Psoas muscle (tissue), 8 donors: Measurements from ENCODE around the gene NR2F1-AS1. TPM values are rescaled to one million over a fixed set of nuclear protein-coding genes. Genes with fewer than 3 reads are reported as not detected.

ENCODE experiments used
- ATAC-seq, 4 donors: fragments of 200-7000 bp; cut with Tn5 transposase; one replicate each; pipeline ENCODE4 v1.9.1; 2020; ENCODE audit warnings: moderate library complexity in 3 of 4, mild to moderate bottlenecking in 2 of 4
- DNase-seq, 2 donors: peaks; one replicate each; pipeline ENCODE4 v3.0.0-alpha.2; 2020
- H3K27ac ChIP-seq: fragments of 200-600 bp; one replicate; pipeline ENCODE4 v1.8.0; 2022
- H3K27me3 ChIP-seq, 3 donors: fragments of 200-600 bp in 1 of 3; one replicate each; pipeline versions ENCODE4 v1.6.1 to v1.8.0; 2013 to 2022; ENCODE audit warnings: low read length in 2 of 3, mild to moderate bottlenecking in 2 of 3, moderate library complexity in 1 of 3; ENCODE audit not compliant: insufficient read depth in 3 of 3
- H3K36me3 ChIP-seq, 2 donors: fragments of 200-600 bp in 1 of 2; one replicate each; pipeline versions ENCODE4 v1.6.1 to v1.8.0; 2013 to 2022; ENCODE audit warnings: low read depth in 1 of 2, mild to moderate bottlenecking in 1 of 2, moderate library complexity in 1 of 2; ENCODE audit not compliant: insufficient read depth in 1 of 2
- H3K4me1 ChIP-seq: fragments of 200-600 bp; one replicate; pipeline ENCODE4 v1.8.0; 2022
- H3K4me3 ChIP-seq: fragments of 200-600 bp; one replicate; pipeline ENCODE4 v1.8.0; 2022; ENCODE audit warnings: mild to moderate bottlenecking
- H3K9me3 ChIP-seq: fragments of 200-600 bp; one replicate; pipeline ENCODE4 v1.8.0; 2022
- WGBS, 3 donors: extraction: QIAGEN DNeasy Blood & Tissue Kit; methylation state at CpG; one replicate each; pipeline versions ENCODE4 v1.1.6 to v1.1.7; 2013; 5-methylcytosine and 5-hydroxymethylcytosine counted together
- intact Hi-C, 2 donors: fragments of 100-400 bp; cut with DNase I; formaldehyde crosslinking; loops; one replicate each; pipeline versions ENCODE4 v1.11.0 to v1.14.2; 2022
- polyA plus RNA-seq, 3 donors: library from polyadenylated mRNA; stranded (reverse); fragments of 200-250 nt; gene quantifications; one replicate each; pipeline ENCODE4 v1.2.3, GENCODE V29; 2013
- total RNA-seq, 4 donors: library from RNA; stranded (reverse); fragmentation: NEBNext Ultra II Directional in 2 of 4; extraction: Animal tissue kit (Norgen Biotek cat#: 25700) in 2 of 4; gene quantifications; one replicate each; pipeline versions ENCODE4 v1.2.1 to v1.2.4, GENCODE V29; 2021 to 2023
- TF ChIP-seq, protein P1 (sequence below): fragments of 200-600 bp; IDR thresholded peaks from one replicate; pipeline ENCODE4 v1.8.0; 2022; ENCODE audit warnings: antibody characterized with exemption
- donor health status: healthy with polysubstance abuse.
- donor health status: DM: no; HTN: no; CAD: no; lungs with moderate emphysema.
- donor health status: Bipolar disorder and iron deficiency.
- donor health status: healthy.
- donor health status: DM: yes; HTN: yes; CAD: no.
- donor health status: DM: no; HTN: no; CAD: no.
- donor health status: DM: no; HTN: no; CAD: no.
- donor health status: DM: yes; HTN: yes; CAD: no.

Gene NR2F1-AS1
- total and polyA plus RNA-seq, 7 donors, result 0.13 to 1.5 (median 0.42) TPM

DNA sequence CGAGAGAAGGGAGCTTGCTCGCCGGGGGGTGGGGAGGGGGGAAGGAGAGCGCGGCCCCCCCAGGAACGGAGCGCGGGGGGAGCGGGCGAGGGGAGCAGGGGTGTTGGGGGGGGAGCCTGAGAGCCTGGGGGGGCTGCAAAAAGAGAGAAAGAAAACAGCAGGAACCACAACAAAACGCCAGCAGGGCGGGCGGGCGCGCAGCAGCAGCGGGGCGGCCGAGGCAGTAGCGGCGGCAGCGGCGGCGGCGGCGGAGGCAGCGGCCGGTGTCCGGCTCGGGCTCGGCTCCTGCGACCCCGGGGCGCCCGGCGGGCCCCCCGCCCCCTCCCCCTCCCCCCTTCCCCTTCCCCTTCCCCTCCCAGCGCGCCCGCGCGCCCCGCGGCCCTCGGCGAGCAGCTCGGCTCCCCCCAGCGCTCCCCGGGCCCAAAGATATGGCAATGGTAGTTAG is 3.6 kb upstream of the NR2F1-AS1 start:
- Histone ChIP-seq H3K27ac (no peak overlapping the region), H3K27me3 (peaks cover 0 to 25% (median 0%) of the 10 kb centered on the region in 3 donors), H3K9me3 (no peaks in the 10 kb centered on the region), H3K4me3 (peak overlapping the region; percentile 71), H3K4me1 (no peaks in the 10 kb centered on the region), H3K36me3 (no peaks in the 10 kb centered on the region)
- intact Hi-C loops, result loop anchor here (5.0 to 10.0 kb wide), 3 partner anchors 38 to 333 kb away; no protein-coding TSS in a partner anchor
- TF ChIP-seq, protein P1, sequence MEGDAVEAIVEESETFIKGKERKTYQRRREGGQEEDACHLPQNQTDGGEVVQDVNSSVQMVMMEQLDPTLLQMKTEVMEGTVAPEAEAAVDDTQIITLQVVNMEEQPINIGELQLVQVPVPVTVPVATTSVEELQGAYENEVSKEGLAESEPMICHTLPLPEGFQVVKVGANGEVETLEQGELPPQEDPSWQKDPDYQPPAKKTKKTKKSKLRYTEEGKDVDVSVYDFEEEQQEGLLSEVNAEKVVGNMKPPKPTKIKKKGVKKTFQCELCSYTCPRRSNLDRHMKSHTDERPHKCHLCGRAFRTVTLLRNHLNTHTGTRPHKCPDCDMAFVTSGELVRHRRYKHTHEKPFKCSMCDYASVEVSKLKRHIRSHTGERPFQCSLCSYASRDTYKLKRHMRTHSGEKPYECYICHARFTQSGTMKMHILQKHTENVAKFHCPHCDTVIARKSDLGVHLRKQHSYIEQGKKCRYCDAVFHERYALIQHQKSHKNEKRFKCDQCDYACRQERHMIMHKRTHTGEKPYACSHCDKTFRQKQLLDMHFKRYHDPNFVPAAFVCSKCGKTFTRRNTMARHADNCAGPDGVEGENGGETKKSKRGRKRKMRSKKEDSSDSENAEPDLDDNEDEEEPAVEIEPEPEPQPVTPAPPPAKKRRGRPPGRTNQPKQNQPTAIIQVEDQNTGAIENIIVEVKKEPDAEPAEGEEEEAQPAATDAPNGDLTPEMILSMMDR, result no peak
- WGBS, 3 donors, result 0 to 1% (median 1%) methylated on average over 6 to 48 of the region's 48 CpGs
- no peak for ATAC-seq
- DNase-seq, result peak in 1 of 2 donors; percentile 54

DNA sequence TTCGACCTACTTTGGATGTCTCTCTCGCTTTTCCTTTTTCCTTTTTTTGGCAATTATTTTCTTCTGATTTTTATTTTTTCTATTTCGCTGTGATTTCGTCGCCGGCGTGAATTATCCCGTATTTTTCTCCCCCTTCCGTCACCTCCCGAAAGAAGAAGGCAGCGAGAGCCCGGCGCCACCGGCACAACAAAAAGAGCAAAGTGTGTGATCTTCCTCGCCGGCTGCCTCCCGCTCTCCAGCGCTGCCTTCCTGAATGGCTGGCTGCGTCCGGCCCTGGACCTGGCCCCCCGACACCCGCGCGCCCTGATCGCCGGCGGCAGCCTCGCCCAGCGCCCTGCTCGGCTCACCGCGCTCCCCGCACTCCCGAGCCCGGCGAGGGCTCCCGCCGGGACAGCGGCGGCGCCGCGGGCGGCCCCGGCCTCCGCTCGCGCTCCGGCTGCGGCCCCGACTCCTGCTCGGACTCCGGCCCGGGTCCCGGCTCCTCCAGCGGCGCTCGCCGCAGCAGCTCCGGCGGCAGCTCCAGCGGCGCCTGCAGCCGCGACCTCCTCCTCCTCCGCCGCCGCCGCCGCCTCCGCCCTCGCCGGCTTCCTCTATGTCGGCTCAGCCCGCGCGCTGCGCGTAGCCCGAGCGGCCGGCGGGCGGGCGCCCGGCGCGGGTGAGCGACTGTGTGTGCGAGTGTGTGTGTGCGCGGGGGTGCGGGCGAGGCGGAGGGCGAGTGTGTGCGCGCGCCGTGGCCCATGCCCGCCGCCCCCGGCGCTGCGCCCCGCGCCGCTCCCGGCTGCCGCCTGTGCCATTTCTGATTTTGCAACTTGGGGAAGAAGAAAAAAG is 3.0 kb upstream of the NR2F1-AS1 start:
- ATAC-seq (peak in 2 of 4 donors; percentile 17 to 35), DNase-seq (peak; percentile 45 to 81)
- H3K27ac ChIP-seq, result peak overlapping the region; percentile 41
- H3K36me3 ChIP-seq, result no peaks in the 10 kb centered on the region
- WGBS, 3 donors, result 1% methylated on average over 67 to 110 of the region's 110 CpGs
- peaks cover 0 to 29% (median 0%) of the 10 kb centered on the region in 3 donors for H3K27me3 ChIP-seq
- H3K9me3 ChIP-seq, result no peaks in the 10 kb centered on the region
- H3K4me3 ChIP-seq, result peak overlapping the region; percentile 71
- intact Hi-C loops, result loop anchor here (5.0 to 10.0 kb wide), 3 partner anchors 38 to 333 kb away; no protein-coding TSS in a partner anchor
- peaks cover 6% of the 10 kb centered on the region for H3K4me1 ChIP-seq
- TF ChIP-seq, protein P1, result no peak

DNA sequence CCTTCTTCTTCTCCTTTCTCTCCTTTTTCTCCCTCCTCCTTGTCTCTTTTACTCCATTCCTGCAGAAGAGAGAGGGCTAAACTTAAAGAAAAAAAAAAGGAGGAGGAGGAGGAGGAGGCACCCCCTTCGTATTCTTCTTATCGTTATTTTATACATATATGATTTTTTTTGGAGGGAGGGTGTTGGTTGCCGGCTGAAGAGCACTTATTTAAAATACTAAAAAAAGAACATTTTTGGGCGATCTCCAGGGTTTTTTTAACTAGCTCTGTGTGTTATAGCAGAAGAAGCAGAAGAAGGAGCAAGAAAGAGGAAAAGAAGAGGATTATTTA is 2.4 kb upstream of the NR2F1-AS1 start:
- intact Hi-C loops, result loop anchor here (5.0 to 10.0 kb wide), 3 partner anchors 39 to 334 kb away; no protein-coding TSS in a partner anchor
- Histone ChIP-seq H3K9me3 (no peaks in the 10 kb centered on the region), H3K27me3 (peaks cover 0 to 31% (median 0%) of the 10 kb centered on the region in 3 donors), H3K27ac (peak overlapping the region; percentile 41), H3K36me3 (no peaks in the 10 kb centered on the region), H3K4me3 (peak overlapping the region; percentile 71), H3K4me1 (peaks cover 7% of the 10 kb centered on the region)
- TF ChIP-seq, protein P1, result no peak
- no peak for ATAC-seq
- DNase-seq, result no peak
- 1 to 2% (median 1%) methylated on average over 4 of the region's 4 CpGs for WGBS, 3 donors

DNA sequence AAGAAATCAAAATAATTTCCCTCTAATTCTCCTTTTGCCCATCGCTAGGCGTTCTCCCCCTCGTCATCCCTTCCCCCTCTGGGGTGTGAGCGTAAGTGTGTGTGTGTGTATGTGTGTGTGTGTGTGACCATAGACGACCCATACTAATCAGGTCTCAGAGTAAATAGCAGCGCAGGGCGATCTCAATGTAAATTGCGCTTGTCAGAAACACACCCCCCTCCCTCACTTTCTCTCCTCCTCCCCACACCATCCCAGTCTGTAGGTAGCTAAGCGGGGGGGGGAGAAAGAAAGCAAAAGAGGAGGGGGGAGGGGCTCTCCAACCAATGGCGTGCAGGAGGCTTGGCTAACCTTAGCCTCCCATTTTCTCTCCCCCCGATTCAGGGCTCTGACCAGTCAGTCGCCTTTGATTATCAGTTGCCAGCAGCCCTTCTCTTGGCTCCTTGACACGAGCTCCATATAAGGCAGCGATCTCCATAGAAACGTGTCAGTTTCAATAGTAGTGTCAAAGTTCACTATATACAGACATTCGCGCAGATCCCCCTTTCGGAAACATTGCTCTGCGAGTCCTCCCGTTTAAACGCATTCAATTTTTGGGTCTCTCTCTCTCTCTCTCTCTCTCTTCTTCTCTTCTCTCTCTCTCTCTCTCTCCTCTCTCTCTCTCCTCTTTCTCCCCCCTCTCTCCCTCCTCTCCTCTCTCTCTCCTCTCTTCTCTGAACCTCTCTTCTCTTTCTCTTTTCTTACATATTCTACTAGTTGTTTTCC is 1.8 kb upstream of the NR2F1-AS1 start, which contains the start of gene NR2F1:
Gene NR2F1, plus strand, starts transcription at position 546 of the 762 bp plus-strand sequence. CDS start 1,802 bp downstream, outside the sequence.
- DNase-seq, result peak; percentile 55 to 67
- WGBS, 3 donors, result 0 to 1% (median 1%) methylated on average over 20 to 21 of the region's 21 CpGs
- Histone ChIP-seq H3K36me3 (no peaks in the 10 kb centered on the region), H3K4me3 (peak within 1 kb of the TSS; percentile 71), H3K27me3 (peaks cover 0 to 36% (median 0%) of the 10 kb centered on the region in 3 donors), H3K4me1 (peaks cover 7% of the 10 kb centered on the region), H3K9me3 (no peaks in the 10 kb centered on the region), H3K27ac (peak within 1 kb of the TSS; percentile 41)
- intact Hi-C loops, result loop anchor here (5.0 to 10.0 kb wide), 3 partner anchors 39 to 334 kb away; no protein-coding TSS in a partner anchor
- ATAC-seq, result peak; percentile 23 to 63 (median 44)
- TF ChIP-seq, protein P1, result no peak
